Hematopoietic multipotent progenitor cell treated with erythropoietin and hydrocortisone succinate and interleukin-3 and kit ligand, for 4 days (in vitro differentiated cells): Measurements from ENCODE around the gene PPTC7.
"Not testable (repeated sequence)": the region's sequence is repeated elsewhere in the genome, so short reads cannot be mapped to it uniquely, and the experiment has no call there.

Experiments used
- DNase-seq: peaks from one replicate; pipeline ENCODE4 v3.0.0-alpha.2; 2015

Gene PPTC7

DNA sequence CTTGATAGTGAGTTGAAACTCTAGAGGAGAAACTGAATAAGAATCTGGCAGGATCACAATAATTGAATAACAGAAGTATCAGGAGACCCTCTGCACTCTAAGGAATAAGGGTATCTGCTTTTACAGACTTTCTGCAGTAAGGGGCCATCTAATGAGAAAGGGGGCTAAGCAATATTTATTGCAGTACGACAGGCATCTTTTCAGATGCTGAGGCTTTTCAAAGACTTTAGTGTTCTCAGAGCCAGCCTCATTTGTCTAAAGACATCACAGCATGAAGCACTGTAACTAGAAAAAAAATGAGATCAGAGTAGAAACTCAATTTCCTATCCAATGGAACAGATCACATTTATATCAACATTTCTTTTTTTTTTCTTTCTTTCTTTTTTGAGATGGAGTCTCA is 22.2 kb downstream of the PPTC7 start:
- DNase-seq: no peak

- no peak for DNase-seq
These were observed 23.1 kb downstream of the PPTC7 start for GRCh38 chr12:110560048-110560447.

- DNase-seq: not testable (repeated sequence)
These were observed 24.2 kb downstream of the PPTC7 start for GRCh38 chr12:110558945-110559344.

DNA sequence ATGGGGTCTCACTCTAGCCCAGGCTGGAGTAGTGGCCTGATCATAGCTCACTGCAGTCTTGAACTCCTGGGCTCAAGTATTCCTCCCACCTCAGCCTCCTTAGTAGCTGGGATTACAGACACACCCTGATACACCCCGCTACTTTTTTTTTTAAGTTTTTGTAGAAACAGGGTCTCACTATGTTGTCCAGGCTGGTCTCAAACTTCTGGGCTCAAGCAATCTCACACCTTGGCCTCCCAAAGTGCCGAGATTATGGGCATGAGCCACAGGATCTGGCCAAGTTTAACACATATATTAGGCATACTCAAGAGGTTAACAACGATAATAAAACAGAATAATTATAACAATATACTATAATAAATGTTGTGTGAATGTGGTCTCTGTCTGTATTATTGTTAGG is 25.8 kb downstream of the PPTC7 start:
- DNase-seq: no peak

DNA sequence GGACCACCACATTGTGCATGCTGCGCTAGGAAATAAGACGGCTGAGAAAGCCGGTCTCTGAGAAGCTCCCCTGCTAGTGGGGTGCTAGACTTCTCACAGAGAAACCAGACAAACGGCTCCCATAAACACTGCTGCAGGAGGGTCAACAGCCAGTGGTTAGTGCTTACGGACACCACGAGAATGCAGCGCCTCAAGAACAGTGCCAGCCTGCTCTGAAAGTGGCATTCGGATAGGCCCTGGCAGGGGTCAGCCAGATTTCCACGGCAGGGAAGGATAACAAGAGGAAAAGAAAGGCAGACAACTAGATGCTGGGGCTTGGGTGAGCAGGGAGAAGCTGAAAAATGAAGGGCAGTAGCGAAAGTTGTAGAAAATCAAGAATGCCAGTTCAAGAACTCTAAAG is 26.4 kb downstream of the PPTC7 start:
- DNase-seq: no peak

GRCh38 chr12:110555577-110556406 is 27.3 kb downstream of the PPTC7 start:
- DNase-seq: no peak

GRCh38 chr12:110554184-110554583 is 28.9 kb downstream of the PPTC7 start:
- no peak for DNase-seq

DNA sequence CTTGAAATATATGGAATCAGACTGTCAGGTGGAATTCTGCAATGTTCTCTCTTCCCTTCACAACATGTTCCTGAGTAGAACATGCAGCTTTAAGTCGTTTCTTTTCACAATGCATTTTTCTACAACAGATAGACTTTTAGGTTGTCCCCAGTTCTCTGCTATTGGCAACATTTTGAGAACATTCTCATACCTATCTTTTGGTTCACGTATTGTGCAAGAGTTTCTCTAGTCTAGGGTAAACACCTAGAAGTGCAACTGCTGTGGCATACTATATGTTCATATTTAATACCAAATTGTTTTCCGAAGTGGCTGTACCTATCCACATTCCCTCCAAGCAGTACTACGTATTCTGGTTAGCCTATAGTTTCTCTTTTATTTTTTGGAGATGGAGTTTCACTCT is 32.1 kb downstream of the PPTC7 start:
- DNase-seq: no peak

DNA sequence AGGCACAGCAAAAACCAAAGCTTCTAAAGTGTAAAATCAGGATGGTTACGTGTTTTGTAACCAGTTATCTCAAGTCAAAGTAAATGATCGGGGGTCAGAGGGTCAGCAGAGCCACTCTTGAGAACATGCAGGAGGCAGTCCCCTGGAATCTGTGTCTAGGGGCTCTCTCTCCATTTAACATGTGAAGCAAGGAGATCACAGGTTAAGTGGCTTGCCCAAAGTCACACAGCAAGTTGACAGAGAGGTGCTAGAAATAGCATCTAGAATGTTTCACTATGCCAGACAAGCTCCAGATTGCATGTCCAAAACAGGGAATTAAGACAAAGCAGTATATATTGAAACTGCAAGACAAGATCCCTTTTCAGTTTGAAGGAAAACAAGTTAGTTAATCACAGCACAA is 33.4 kb downstream of the PPTC7 start:
- DNase-seq: no peak

DNA sequence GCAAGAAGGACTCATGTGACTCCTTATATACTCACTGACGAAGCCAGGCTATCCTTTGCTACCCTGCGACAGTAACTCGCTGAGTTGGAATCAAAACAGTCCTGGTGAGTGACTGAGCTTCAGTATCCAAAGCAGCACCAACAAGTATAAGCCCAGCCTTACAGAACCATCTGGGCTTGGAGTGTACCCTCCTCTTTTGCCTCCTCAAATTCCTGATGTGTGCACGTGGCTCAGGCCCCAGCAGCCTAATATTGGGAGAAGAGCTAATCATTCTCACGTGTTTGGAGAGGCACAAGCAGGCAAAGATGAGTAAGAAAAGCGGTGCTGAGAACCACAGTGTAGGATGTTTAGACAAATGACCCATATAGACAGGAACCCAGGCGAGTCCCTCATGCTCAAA is 34.4 kb downstream of the PPTC7 start:
- no peak for DNase-seq

- no peak for DNase-seq
These were observed 36.0 kb downstream of the PPTC7 start for GRCh38 chr12:110547090-110547489.

DNA sequence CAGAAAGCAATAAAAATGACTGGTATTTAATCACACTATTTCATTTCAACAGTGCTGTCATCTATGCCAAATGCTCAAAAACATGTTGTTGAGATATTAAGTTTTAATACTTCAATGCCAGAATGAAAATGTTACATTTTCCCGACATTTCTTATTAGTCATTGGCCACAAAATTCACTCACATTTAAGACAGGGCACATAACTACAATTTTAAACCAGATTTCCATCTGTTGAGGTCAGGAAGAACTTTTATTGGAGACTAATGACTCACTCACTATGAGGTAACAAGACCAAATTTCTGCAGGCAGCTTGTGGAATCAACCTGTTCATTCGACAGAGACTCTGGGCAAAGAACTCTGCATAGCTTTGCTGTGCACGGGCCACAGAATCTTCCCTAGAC is 36.8 kb downstream of the PPTC7 start:
- DNase-seq: no peak

GRCh38 chr12:110545812-110546211 is 37.3 kb downstream of the PPTC7 start:
- DNase-seq: no peak

GRCh38 chr12:110545259-110545658 is 37.9 kb downstream of the PPTC7 start:
- DNase-seq: not testable (repeated sequence)

DNA sequence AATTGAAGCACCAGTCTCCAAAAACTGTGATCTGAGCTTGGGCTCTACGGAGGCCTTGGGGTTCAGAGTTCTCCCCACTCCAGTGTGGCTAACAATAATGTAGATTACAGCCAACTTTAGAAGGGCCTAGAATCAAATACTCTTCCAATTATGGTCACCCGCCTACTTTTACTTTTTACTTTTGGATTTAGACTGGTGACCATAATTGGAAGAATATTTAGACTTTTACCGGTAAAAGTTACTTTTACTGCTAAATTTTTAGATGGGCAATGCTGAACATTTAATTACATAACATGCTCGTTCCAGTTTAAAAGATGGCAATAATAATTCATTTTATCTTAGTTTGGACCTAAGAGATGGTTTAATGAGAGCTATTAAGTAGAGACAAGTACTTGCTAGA is 39.2 kb downstream of the PPTC7 start:
- DNase-seq: no peak

- no peak for DNase-seq
These were observed 39.7 kb downstream of the PPTC7 start for GRCh38 chr12:110543252-110543959.

GRCh38 chr12:110540048-110540447 is 43.1 kb downstream of the PPTC7 start:
- no peak for DNase-seq

DNA sequence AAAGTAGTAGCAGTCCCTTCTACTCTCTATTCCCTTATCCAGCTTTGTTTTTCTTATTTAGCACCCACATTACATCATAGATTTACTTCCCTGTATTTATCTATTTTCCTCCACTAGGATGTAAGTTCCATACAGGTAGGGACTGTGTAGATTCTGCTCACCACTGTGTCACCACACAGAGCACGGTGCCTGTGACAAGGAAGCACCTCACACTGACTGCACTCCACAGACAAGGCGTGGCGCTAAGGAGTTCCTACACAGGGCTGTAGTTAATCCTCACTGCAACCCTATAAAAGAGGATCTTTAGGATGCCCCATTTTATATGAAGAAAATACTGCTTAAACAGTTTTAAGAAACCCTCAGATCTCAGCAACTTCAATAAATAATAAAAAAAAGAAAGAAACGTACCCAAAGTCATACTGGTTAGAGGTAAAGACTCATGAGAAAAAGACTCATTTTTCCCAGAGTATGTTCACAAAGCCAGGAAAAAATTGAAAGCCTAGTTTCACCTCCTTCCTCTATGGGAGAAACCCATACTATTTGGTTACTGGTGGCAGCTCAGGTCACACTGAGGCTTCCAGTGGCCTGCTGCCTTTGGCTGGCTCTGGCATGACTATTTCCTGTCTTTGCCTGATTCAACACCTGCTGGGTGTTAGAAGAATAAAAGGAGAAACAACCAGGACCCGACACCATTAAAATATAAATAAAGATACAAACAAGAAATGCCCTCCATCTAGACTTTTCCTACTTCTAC is 44.1 kb downstream of the PPTC7 start:
- DNase-seq: no peak

- DNase-seq: no peak
These were observed 45.3 kb downstream of the PPTC7 start for GRCh38 chr12:110537605-110538409.

DNA sequence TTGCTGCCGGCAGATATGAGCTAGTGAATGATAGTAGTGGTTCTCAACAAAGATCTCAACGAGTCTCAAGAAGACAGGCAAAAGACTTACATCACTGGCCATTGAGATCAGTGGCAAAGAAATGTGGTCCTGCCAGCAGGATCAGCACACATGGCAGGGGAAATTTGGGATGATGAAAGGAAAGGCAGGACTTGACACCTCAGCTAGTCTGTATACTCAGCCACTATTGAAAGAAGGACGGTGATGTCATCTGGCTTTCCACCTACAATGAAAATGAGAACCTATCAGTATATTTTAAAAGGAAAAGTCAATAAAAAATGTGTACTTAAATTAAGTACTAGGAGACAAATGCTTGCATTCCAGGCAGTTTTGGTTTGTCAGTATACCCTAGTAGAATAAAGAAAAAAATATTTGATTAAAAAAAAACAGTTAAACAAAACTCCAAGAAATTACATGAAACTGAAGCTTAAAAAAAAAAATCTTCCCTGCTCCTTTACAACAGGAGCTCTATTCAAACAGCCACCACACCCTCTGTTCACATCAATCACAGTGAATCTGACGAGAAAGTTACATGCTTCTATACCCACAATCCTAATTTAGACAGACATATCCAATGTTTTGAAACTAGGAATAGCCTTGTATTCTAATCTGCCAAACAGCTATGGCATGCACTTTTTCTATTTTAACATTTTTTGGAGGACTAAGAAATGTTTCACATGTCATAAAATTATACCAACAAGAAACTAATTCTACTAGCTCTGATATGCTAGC is 46.1 kb downstream of the PPTC7 start:
- no peak for DNase-seq

DNA sequence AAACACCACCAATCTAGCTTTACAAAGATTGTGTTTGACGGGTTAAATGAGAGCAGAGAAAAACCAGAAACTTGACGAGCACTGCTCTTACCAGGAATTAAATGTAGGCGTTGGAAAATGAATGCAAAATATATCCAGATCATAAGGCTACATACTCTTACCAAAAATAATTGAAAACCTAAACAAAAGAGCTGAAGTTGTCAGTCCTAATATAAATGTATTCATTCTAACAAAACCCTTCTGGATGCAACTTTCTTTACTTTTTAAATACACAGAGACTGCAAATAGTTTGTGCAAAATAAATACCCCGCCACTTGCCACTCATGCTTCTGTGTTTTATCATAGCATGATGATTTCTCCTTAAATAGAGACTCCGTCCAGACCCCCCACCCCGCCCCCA is 48.3 kb downstream of the PPTC7 start:
- DNase-seq: no peak

DNA sequence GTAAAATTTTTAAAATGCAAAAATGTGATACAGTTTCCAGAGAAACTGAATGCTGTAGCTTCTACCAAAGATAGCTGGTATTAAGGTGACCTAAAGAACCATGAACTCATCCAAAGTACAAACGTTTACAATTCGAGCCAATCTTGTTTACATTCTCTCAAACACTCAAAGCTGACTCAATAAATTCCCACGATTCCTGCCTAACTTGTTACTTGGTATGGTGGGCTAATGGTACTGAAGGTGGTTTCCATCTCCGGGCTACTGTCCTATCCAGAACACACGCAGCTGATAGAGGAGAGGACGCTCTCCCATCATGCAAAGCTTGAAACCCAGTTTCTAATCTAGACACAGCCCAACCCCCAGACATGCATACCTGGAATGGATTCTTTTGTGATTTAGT is 49.5 kb downstream of the PPTC7 start:
- no peak for DNase-seq
